K562 (cell line): ENCODE data around the gene RAD52. TPM values are rescaled to one million over a fixed set of nuclear protein-coding genes. Genes with fewer than 3 reads are reported as not detected.
A peak's percentile ranks its signal among the peaks of the same experiment; 100 is the strongest.

ENCODE experiments used
- ARID2 ChIP-seq: fragments of 450-650 bp; IDR thresholded peaks from 2 replicates; pipeline ENCODE4 v1.6.1; 2017; ENCODE audit warnings: antibody characterized with exemption, mild to moderate bottlenecking
- CTCF ChIP-seq, 3 experiments: IDR thresholded peaks in 2 of 3; conservative IDR thresholded peaks in 1 of 3; 2 replicates each; pipeline ENCODE4 v1.5.1; 2011 to 2012; ENCODE audit warnings: low read length in 3 of 3, mild to moderate bottlenecking in 3 of 3, control low read depth in 2 of 3, improper control_type of control experiment in 1 of 3, inconsistent platforms in 1 of 3, low read depth in 1 of 3, mixed read lengths in 1 of 3, moderate library complexity in 1 of 3; ENCODE audit not compliant: insufficient read depth in 2 of 3
- E2F5 ChIP-seq: sonication (generic); formaldehyde crosslinking; IDR thresholded peaks from 2 replicates; pipeline ENCODE4 v1.8.0; 2022; ENCODE audit warnings: mild to moderate bottlenecking, missing genetic modification reagents
- ETV5 ChIP-seq: sonication (generic); formaldehyde crosslinking; IDR thresholded peaks from 2 replicates; pipeline ENCODE4 v1.4.0; 2020; ENCODE audit warnings: low read depth, mild to moderate bottlenecking, missing genetic modification reagents
- ILK ChIP-seq: fragments of 450-650 bp; IDR thresholded peaks from 2 replicates; pipeline ENCODE4 v1.6.1; 2016; ENCODE audit warnings: missing genetic modification characterization, low read depth, mild to moderate bottlenecking, missing compliant biosample characterization, moderate library complexity, borderline replicate concordance
- MAFF ChIP-seq: IDR thresholded peaks from 2 replicates; pipeline ENCODE4 v1.6.1; 2012; ENCODE audit warnings: low read length, improper control_type of control experiment
- NFYB ChIP-seq: IDR thresholded peaks from 2 replicates; pipeline ENCODE4 v1.6.1; 2011; ENCODE audit warnings: mild to moderate bottlenecking, moderate library complexity; ENCODE audit not compliant: insufficient read length; ENCODE audit errors: extremely low read depth
- RBM22 ChIP-seq: fragments of 200-400 bp; formaldehyde crosslinking; IDR thresholded peaks from 2 replicates; pipeline ENCODE4 v1.6.1; 2018; ENCODE audit warnings: low read length, low read depth; ENCODE audit not compliant: poor library complexity, severe bottlenecking
- STAT5A ChIP-seq: IDR thresholded peaks from 2 replicates; pipeline ENCODE4 v1.6.1; 2012; ENCODE audit warnings: low read length, inconsistent platforms, borderline replicate concordance
- ZFP91 ChIP-seq: sonication (generic); formaldehyde crosslinking; IDR thresholded peaks from 2 replicates; pipeline ENCODE4 v1.8.0; 2022; ENCODE audit warnings: mild to moderate bottlenecking, missing genetic modification reagents
- ZNF407 ChIP-seq: fragments of 450-650 bp; IDR thresholded peaks from 2 replicates; pipeline ENCODE4 v1.6.1; 2016; ENCODE audit warnings: low read depth
- ZNF431 ChIP-seq: sonication (generic); formaldehyde crosslinking; IDR thresholded peaks from 2 replicates; pipeline ENCODE4 v1.8.0; 2022; ENCODE audit warnings: mild to moderate bottlenecking, missing genetic modification reagents
- ZNF436 ChIP-seq: fragments of 250-450, 450-650 bp; sonication (Bioruptor Pico); formaldehyde crosslinking; IDR thresholded peaks from 2 replicates; pipeline ENCODE4 v1.7.0; 2020; ENCODE audit warnings: mild to moderate bottlenecking
- ZNF780A ChIP-seq: fragments of 250-450 bp; sonication (Bioruptor Pico); IDR thresholded peaks from 2 replicates; pipeline ENCODE4 v1.5.0; 2021; ENCODE audit warnings: mild to moderate bottlenecking
- ZSCAN29 ChIP-seq: fragments of 450-650 bp; IDR thresholded peaks from 2 replicates; pipeline ENCODE4 v1.6.1; 2017
- polyA plus RNA-seq, 8 experiments: library from polyadenylated mRNA; depleted of rRNA in 4 of 8; stranded (reverse) in 5 of 8; unstranded in 3 of 8; fragments of >200 nt; fragmentation: Nextera tagmentation in 2 of 8; fragmentation: Illumina TruSeq in 1 of 8; extraction: Ambion mirVana in 2 of 8; extraction: Trizol in 1 of 8; gene quantifications; 2 replicates each; pipeline versions ENCODE4 v1.2.1 to v1.2.3, GENCODE V29; 2011 to 2014; ENCODE audit warnings: inconsistent platforms in 1 of 8, missing spikeins in 1 of 8
- total RNA-seq, 7 experiments: library from RNA; depleted of rRNA in 6 of 7; stranded (reverse); fragments of >200 nt in 6 of 7; fragmentation: Illumina TruSeq in 2 of 7; extraction: Trizol in 2 of 7; gene quantifications; 2 replicates each; pipeline versions ENCODE4 v1.2.1 to v1.2.3, GENCODE V29; 2011 to 2021; ENCODE audit warnings: low replicate concordance in 1 of 7

Gene RAD52
- total and polyA plus RNA-seq, 9 of the 15 experiments (the other 6 are each of a cell fraction or from before 2014, with no cell fraction given), result 1.3 to 15.9 (median 9.3) TPM

GRCh38 chr12:949453-950191, at the start of gene RAD52 (continued):
- TF ChIP-seq ZNF407 (no peak), MAFF (no peak), ZNF436 (CRISPR knock-in tag) (no peak), E2F5 (no peak), CTCF (IDR thresholded peaks at IDR 0.05 in 2 of 3, conservative IDR thresholded peaks at IDR 0.05 in 1 of 3; ENCODE audit: insufficient read depth in 2 of 3, low read depth in 1 of 3, low read length in 3 of 3) (peak; percentile 79 to 95 (median 83)), ILK (no peak), ETV5 (no peak; the same call in 1 of the 2 replicates), ZFP91 (no peak), RBM22 (peak; percentile 53), ZSCAN29 (no peak), STAT5A (no peak), ARID2 (peak; percentile 48; the same call in 1 of the 2 replicates), ZNF780A (CRISPR knock-in tag) (no peak), NFYB (no peak), ZNF431 (CRISPR knock-in tag) (no peak)
